Fibroblast of the aortic adventitia (primary cell): Measurements from ENCODE around the gene PITX1. TPM values are rescaled to one million over a fixed set of nuclear protein-coding genes. Genes with fewer than 3 reads are reported as not detected.

Source experiments
- DNase-seq: peaks from one replicate; pipeline ENCODE4 v3.0.0-alpha.2; 2010; ENCODE audit warnings: low read depth
- H3K4me3 ChIP-seq: 2 replicates; pipeline ENCODE4 v1.5.1; 2011; ENCODE audit warnings: low read depth, mild to moderate bottlenecking, control low read depth, low read length, moderate library complexity
- total RNA-seq: library from RNA; depleted of rRNA; stranded (reverse); fragments of >200 nt; gene quantifications from 2 replicates; pipeline ENCODE4 v1.2.3, GENCODE V29; 2012; ENCODE audit warnings: low replicate concordance
- TF ChIP-seq, protein P1 (sequence below): IDR thresholded peaks from 2 replicates; pipeline ENCODE4 v1.5.1; 2011; ENCODE audit warnings: mild to moderate bottlenecking, low read length, control low read depth, inconsistent platforms; ENCODE audit not compliant: insufficient read depth

The PITX1 gene
- total RNA-seq, 1 donor, result 1.5 TPM

- H3K4me3 ChIP-seq, result no peak overlapping the region
- DNase-seq, result no peak
- TF ChIP-seq, protein P1, sequence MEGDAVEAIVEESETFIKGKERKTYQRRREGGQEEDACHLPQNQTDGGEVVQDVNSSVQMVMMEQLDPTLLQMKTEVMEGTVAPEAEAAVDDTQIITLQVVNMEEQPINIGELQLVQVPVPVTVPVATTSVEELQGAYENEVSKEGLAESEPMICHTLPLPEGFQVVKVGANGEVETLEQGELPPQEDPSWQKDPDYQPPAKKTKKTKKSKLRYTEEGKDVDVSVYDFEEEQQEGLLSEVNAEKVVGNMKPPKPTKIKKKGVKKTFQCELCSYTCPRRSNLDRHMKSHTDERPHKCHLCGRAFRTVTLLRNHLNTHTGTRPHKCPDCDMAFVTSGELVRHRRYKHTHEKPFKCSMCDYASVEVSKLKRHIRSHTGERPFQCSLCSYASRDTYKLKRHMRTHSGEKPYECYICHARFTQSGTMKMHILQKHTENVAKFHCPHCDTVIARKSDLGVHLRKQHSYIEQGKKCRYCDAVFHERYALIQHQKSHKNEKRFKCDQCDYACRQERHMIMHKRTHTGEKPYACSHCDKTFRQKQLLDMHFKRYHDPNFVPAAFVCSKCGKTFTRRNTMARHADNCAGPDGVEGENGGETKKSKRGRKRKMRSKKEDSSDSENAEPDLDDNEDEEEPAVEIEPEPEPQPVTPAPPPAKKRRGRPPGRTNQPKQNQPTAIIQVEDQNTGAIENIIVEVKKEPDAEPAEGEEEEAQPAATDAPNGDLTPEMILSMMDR, result no peak
Measured at GRCh38 chr5:135012033-135012588, 21.9 kb downstream of the PITX1 start.

DNA sequence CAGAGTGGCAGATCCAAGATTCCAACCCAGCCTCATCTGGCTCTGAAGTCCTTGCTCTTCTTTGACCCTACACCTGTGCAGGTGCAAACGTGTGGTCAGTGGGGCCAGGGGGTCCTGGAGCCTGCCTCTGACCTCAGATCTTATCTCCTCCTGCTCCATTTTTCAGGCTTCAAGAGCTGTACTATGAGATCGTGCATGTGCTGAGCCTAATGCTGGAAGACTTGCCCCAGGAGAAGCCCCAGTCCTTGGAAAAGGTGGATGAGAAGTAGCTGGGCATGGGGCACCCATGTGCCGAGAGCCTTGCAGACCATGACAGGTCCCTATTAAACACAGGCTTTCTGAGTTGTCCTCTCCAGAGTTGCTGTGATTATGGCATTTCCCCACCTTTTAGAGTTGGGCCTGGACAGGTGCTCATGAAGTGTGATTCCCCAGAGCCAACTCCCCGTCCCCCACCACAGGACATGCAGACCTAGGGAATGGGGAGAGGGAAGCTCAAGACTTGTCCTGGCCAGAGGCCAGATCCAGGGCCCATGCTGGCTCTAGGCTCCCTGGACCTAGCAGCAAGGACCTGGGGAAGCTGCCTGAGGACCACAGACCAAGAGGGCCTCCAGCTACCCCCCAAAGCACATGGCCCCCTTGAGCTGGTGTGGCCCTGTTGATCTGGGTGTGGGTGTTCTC is 22.5 kb downstream of the PITX1 start:
- TF ChIP-seq, protein P1, result no peak
- H3K4me3 ChIP-seq, result no peak overlapping the region
- DNase-seq, result no peak

GRCh38 chr5:135010502-135011354 is 23.3 kb downstream of the PITX1 start:
- H3K4me3 ChIP-seq, result no peak overlapping the region
- TF ChIP-seq, protein P1, result peak; percentile 18
- no peak for DNase-seq

DNA sequence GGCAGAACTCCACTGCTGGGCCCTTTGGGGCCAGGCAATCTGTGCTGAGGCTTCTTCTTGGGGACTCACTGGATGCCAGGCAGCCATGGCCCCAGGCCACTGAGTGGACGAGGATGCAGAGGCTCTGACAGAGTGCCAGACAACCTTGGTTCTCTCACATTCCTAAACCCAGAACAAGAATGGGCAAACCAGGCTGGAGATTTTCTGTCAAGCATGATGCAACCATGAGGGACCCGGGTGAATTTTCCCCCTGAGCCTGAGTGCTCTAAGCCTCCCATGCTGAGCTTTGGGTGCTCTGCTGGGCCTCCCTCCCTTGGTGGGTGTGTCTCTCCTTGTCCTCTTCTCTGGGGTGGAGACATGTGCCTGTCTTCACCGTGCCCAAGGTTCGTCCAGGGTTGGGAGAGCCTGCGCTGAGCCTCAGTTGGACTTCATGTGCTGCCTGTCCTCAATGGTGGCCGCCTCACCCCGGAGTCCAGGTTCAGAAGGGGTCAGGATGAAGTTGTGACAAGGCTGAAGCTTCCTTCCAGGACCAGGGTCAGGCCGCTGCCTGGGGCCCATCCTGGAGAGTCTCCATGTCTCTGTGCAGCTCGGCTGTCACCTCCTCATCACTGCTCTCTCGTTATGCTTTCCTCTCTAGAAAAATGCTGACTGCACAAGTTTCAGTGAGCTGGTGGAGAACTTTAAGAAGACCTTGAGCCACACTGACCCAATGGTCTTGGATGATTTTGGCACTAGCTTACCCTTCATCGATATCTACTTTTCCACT is 24.1 kb downstream of the PITX1 start:
- H3K4me3 ChIP-seq, result no peak overlapping the region
- no peak for DNase-seq
- TF ChIP-seq, protein P1, result no peak

DNA sequence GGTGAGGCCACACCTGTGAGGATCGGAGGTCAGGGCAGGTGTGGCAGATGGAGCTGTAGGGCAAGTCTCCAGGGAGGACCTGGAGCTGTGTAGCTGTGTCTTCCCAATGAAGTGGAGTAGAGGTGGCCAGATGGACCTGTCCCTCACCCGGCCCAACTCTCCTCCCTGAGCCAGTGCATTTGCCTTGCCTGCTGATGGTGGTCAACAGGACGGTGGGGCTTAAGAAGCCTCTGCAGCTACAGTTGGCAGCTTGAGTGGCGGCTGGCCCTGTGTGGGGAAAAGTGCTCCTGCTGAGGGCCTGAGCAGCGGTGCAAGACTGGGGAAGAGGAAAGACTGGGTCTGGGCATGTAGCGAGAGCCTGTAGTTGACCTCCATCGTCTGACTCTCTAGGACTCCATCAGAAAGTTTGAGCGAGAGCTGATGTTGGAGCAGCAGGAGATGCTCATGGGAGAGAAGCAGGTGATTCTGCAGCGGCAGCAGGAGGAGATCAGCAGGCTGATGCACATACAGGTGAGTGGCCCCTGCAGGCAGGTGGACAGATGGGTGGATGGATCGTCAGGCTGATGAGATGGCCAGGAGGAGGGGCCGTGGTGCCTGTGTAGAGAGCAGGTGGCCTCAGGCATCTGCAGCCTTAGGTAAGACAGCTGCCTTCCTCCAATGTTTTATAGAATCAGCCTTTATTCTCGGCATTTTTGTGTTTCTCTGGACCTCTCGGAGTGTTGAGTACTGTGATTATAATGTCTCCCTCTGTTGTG is 24.9 kb downstream of the PITX1 start:
- DNase-seq, result no peak
- TF ChIP-seq, protein P1, result no peak
- no peak overlapping the region for H3K4me3 ChIP-seq

DNA sequence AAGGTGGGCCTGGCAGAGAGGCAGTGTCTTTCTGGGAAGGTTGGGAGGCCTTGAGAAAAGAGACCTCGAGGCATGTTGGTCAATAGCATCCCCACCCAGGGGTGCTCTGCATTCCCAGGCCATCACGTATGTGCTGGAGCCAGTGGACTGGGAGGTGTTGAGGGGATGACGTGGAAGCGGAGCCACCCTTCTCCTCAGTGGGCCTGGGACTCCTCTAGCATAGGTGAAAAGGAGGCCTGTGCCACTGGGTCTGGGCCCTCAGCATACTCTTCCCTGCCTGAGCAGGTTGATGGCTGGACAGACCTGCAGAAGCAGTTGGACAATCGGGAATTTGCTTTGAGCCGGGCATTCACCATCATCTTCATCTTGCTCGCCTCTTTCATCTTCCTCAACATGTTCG is 25.5 kb downstream of the PITX1 start:
- no peak overlapping the region for H3K4me3 ChIP-seq
- TF ChIP-seq, protein P1, result no peak
- no peak for DNase-seq
